ENCODE results near the gene FEZF1. TPM values are rescaled to one million over a fixed set of nuclear protein-coding genes. Genes with fewer than 3 reads are reported as not detected.

Gene FEZF1
- total RNA-seq, 1 experiment from 2014 or later = not detected

GRCh38 chr7:122343601-122344302, 39.2 kb upstream of the FEZF1 start:
- DNase-seq = no peak
- no peaks in the 10 kb centered on the region for H3K36me3 Mint-ChIP-seq (ENCODE audit: insufficient read depth, unreplicated experiment)
- CTCF ChIA-PET = no interaction called here
- no peak for TF ChIP-seq CTCF (IDR thresholded peaks at IDR 0.05; ENCODE audit: unreplicated experiment)
- intact Hi-C loops (cut with micrococcal nuclease; ENCODE audit: unreplicated experiment) = no loop called here
- no peaks in the 10 kb centered on the region for H3K4me1 Mint-ChIP-seq (ENCODE audit: low read depth, unreplicated experiment)
- no peaks in the 10 kb centered on the region for H3K27me3 Mint-ChIP-seq (ENCODE audit: unreplicated experiment)
- no peaks in the 10 kb centered on the region for H3K9me3 Mint-ChIP-seq (ENCODE audit: low read depth, unreplicated experiment)
- no peak overlapping the region for H3K4me3 Mint-ChIP-seq (ENCODE audit: low read depth, unreplicated experiment)
- no TSS peak for BruUV-seq (replicated peaks)
- no peak overlapping the region for H3K27ac Mint-ChIP-seq (ENCODE audit: unreplicated experiment)

- intact Hi-C loops (cut with micrococcal nuclease; ENCODE audit: unreplicated experiment) = no loop called here
- H3K27me3 Mint-ChIP-seq (ENCODE audit: unreplicated experiment) = no peaks in the 10 kb centered on the region
- no peak overlapping the region for H3K4me3 Mint-ChIP-seq (ENCODE audit: low read depth, unreplicated experiment)
- no TSS peak for BruUV-seq (replicated peaks)
- no peaks in the 10 kb centered on the region for H3K36me3 Mint-ChIP-seq (ENCODE audit: insufficient read depth, unreplicated experiment)
- H3K4me1 Mint-ChIP-seq (ENCODE audit: low read depth, unreplicated experiment) = no peaks in the 10 kb centered on the region
- H3K27ac Mint-ChIP-seq (ENCODE audit: unreplicated experiment) = no peak overlapping the region
- no peaks in the 10 kb centered on the region for H3K9me3 Mint-ChIP-seq (ENCODE audit: low read depth, unreplicated experiment)
- TF ChIP-seq CTCF (IDR thresholded peaks at IDR 0.05; ENCODE audit: unreplicated experiment) = no peak
- no peak for DNase-seq
- CTCF ChIA-PET = no interaction called here
Observed at GRCh38 chr7:122340427-122340826, 35.9 kb upstream of the FEZF1 start.

- no TSS peak for BruUV-seq (replicated peaks)
- no peaks in the 10 kb centered on the region for H3K36me3 Mint-ChIP-seq (ENCODE audit: insufficient read depth, unreplicated experiment)
- H3K27me3 Mint-ChIP-seq (ENCODE audit: unreplicated experiment) = no peaks in the 10 kb centered on the region
- no peak overlapping the region for H3K4me3 Mint-ChIP-seq (ENCODE audit: low read depth, unreplicated experiment)
- CTCF ChIA-PET = interaction anchor here (0.7 kb wide), 1 partner anchor 15 kb away, joined by 3 read pairs; no protein-coding TSS in a partner anchor
- no peaks in the 10 kb centered on the region for H3K9me3 Mint-ChIP-seq (ENCODE audit: low read depth, unreplicated experiment)
- H3K4me1 Mint-ChIP-seq (ENCODE audit: low read depth, unreplicated experiment) = no peaks in the 10 kb centered on the region
- no peak for TF ChIP-seq CTCF (IDR thresholded peaks at IDR 0.05; ENCODE audit: unreplicated experiment)
- DNase-seq = no peak
- intact Hi-C loops (cut with micrococcal nuclease; ENCODE audit: unreplicated experiment) = no loop called here
- H3K27ac Mint-ChIP-seq (ENCODE audit: unreplicated experiment) = no peak overlapping the region
Observed at GRCh38 chr7:122339145-122339904, 34.8 kb upstream of the FEZF1 start.

GRCh38 chr7:122337011-122337410, 32.5 kb upstream of the FEZF1 start:
- Mint-ChIP-seq H3K36me3 (ENCODE audit: insufficient read depth, unreplicated experiment) (no peaks in the 10 kb centered on the region), H3K9me3 (ENCODE audit: low read depth, unreplicated experiment) (no peaks in the 10 kb centered on the region), H3K4me3 (ENCODE audit: low read depth, unreplicated experiment) (no peak overlapping the region), H3K4me1 (ENCODE audit: low read depth, unreplicated experiment) (no peaks in the 10 kb centered on the region), H3K27me3 (ENCODE audit: unreplicated experiment) (no peaks in the 10 kb centered on the region), H3K27ac (ENCODE audit: unreplicated experiment) (no peak overlapping the region)
- no TSS peak for BruUV-seq (replicated peaks)
- CTCF ChIA-PET = interaction anchor here (0.6 kb wide), 1 partner anchor 15 kb away, joined by 3 read pairs; no protein-coding TSS in a partner anchor
- intact Hi-C loops (cut with micrococcal nuclease; ENCODE audit: unreplicated experiment) = no loop called here
- DNase-seq = no peak
- no peak for TF ChIP-seq CTCF (IDR thresholded peaks at IDR 0.05; ENCODE audit: unreplicated experiment)

All from Calu3 (cell line).